Transverse colon (tissue), 4 donors: ENCODE data around the gene CUL2. TPM values are rescaled to one million over a fixed set of nuclear protein-coding genes. Genes with fewer than 3 reads are reported as not detected.

Experiments
- DNase-seq: peaks from one replicate; pipeline ENCODE4 v3.0.0-alpha.2; 2019
- H3K27ac ChIP-seq, 4 donors: fragments of 200-600 bp; sonication (generic); 2 replicates each; pipeline ENCODE4 v1.5.1; 2016 to 2018; ENCODE audit warnings: inconsistent platforms in 4 of 4
- H3K27me3 ChIP-seq: fragments of 200-600 bp; sonication (generic); 2 replicates; pipeline ENCODE4 v1.5.1; 2017; ENCODE audit warnings: inconsistent platforms
- H3K36me3 ChIP-seq, 4 donors: fragments of 200-600 bp; sonication (generic); 2 replicates each; pipeline ENCODE4 v1.5.1; 2017 to 2019; ENCODE audit warnings: inconsistent platforms in 4 of 4
- H3K4me1 ChIP-seq, 4 donors: fragments of 200-600 bp; sonication (generic); 2 replicates each; pipeline ENCODE4 v1.5.1; 2017 to 2020; ENCODE audit warnings: inconsistent platforms in 4 of 4
- H3K4me3 ChIP-seq, 4 donors: fragments of 200-600 bp; sonication (generic); 1 replicate in 1 of 4; 2 replicates in 3 of 4; pipeline versions ENCODE4 v1.5.1 to v1.6.1; 2017 to 2019; ENCODE audit warnings: inconsistent platforms in 4 of 4
- H3K9me3 ChIP-seq, 2 donors: fragments of 200-600 bp; sonication (generic); 2 replicates each; pipeline ENCODE4 v1.5.1; 2017 to 2019; ENCODE audit warnings: inconsistent platforms in 2 of 2
- EP300 ChIP-seq: sonication (generic); formaldehyde crosslinking; IDR thresholded peaks from one replicate; pipeline ENCODE4 v1.6.1; 2017; ENCODE audit warnings: antibody characterized with exemption, low read depth
- POLR2A ChIP-seq: fragments of 450-650 bp; IDR thresholded peaks from one replicate; pipeline ENCODE4 v1.6.1; 2016; ENCODE audit warnings: antibody characterized with exemption, mild to moderate bottlenecking, moderate library complexity
- POLR2AphosphoS5 ChIP-seq, 3 donors: sonication (generic); formaldehyde crosslinking; IDR thresholded peaks; one replicate each; pipeline ENCODE4 v1.6.1; 2016; ENCODE audit warnings: antibody characterized with exemption in 3 of 3
- WGBS, 2 donors: methylation state at CpG; one replicate each; pipeline ENCODE4 v1.1.5; 2018; ENCODE audit warnings: low coverage in 1 of 2; 5-methylcytosine and 5-hydroxymethylcytosine counted together
- in situ Hi-C, 4 donors: fragments of 200-750 bp; cut with MboI; loops; one replicate each; pipeline versions ENCODE4 v1.15.0 to v1.15.1; 2017; ENCODE audit warnings: low sequenced_read_pairs in 3 of 4, low pct_ligation_motif_present in 1 of 4, low pct_unique_long_range_greater_than_20kb in 1 of 4
- intact Hi-C: fragments of 100-400 bp; cut with DNase I; formaldehyde crosslinking; loops from one replicate; pipeline ENCODE4 v1.15.1; 2023; ENCODE audit warnings: low total_unique reads
- total RNA-seq, 4 donors: library from RNA; depleted of rRNA; stranded (reverse); fragments of >200 nt; gene quantifications; one replicate each; pipeline ENCODE4 v1.1.0, GENCODE V29; 2016
- TF ChIP-seq, protein P1 (sequence below), 5 experiments: fragments of 200-600 bp in 3 of 5; fragments of 450-650 bp in 2 of 5; sonication (generic) in 3 of 5; IDR thresholded peaks; 1 replicate in 2 of 5; 2 replicates in 3 of 5; pipeline ENCODE4 v1.5.1; 2016 to 2017; ENCODE audit warnings: antibody characterized with exemption in 5 of 5, inconsistent platforms in 3 of 5, mild to moderate bottlenecking in 2 of 5, moderate library complexity in 1 of 5

CUL2 gene
- total RNA-seq, 4 donors from 2014 or later, result 6.0 to 15.4 (median 11.5) TPM

DNA sequence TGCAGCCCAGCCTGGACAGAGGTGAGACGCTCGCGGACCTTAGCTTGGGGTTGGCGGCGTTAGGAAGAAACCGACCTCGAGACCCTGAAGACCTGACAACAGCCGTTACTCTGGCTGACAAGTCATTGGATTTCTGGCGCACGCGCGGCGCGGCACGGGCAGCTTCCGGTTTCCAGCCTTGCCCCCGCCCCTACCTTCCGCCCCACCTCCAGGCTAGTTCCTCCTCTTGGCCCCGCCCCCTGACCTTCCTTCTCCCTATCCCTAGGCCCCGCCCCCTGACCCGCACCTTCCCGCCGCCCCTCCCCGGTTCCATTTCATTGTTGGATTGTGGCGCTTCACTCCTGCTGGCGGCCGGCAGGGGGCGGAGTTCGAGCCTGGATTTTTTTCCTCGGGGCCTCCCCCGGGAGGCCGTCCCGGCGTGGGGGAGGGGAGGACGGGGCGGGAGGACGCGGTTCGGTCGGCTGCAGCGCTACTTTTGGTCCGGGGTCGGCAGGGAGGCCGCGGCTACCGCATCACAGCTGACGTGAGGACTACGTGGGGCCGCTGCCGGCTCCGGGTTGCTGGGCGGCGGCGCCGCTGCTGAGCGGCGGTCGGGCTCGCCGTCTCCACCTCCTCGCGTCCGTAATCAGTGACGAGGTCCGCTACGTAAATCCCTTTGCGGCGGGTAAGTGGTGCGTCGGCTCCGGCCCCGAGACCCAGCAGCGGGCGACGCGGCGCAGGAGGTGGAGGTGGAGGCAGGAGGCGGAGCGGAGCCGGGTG, 36.6 kb upstream of the CUL2 start, which contains the start of gene CREM:
Gene CREM (plus strand): TSS at position 317 of the 759 bp plus-strand sequence. CDS start 10,990 bp downstream, outside the sequence.
- H3K27ac ChIP-seq, result peak within 1 kb of the TSS; percentile 98 to 99 (median 98)
- WGBS, 2 donors, result 0% methylated on average over 9 to 62 of the region's 80 CpGs
- no peaks in the 10 kb centered on the region for H3K9me3 ChIP-seq
- peak within 1 kb of the TSS; percentile 67 to 85 (median 76) for H3K4me3 ChIP-seq
- DNase-seq, result peak; percentile 100
- in situ Hi-C loops (loop anchor here in 1 of 4 donors (10.0 kb wide), 1 partner anchor 88 kb away; no protein-coding TSS in a partner anchor), intact Hi-C loops (loop anchor here (2.0 kb wide), 1 partner anchor 70 kb away; no protein-coding TSS in a partner anchor)
- H3K4me1 ChIP-seq, result peaks cover 3 to 32% (median 8%) of the 10 kb centered on the region in 4 donors
- H3K27me3 ChIP-seq, result no peaks in the 10 kb centered on the region
- peak; percentile 98 for TF ChIP-seq POLR2A
- peak; percentile 52 for TF ChIP-seq EP300
- TF ChIP-seq, protein P1, sequence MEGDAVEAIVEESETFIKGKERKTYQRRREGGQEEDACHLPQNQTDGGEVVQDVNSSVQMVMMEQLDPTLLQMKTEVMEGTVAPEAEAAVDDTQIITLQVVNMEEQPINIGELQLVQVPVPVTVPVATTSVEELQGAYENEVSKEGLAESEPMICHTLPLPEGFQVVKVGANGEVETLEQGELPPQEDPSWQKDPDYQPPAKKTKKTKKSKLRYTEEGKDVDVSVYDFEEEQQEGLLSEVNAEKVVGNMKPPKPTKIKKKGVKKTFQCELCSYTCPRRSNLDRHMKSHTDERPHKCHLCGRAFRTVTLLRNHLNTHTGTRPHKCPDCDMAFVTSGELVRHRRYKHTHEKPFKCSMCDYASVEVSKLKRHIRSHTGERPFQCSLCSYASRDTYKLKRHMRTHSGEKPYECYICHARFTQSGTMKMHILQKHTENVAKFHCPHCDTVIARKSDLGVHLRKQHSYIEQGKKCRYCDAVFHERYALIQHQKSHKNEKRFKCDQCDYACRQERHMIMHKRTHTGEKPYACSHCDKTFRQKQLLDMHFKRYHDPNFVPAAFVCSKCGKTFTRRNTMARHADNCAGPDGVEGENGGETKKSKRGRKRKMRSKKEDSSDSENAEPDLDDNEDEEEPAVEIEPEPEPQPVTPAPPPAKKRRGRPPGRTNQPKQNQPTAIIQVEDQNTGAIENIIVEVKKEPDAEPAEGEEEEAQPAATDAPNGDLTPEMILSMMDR (IDR thresholded peaks at IDR 0.05), result peak; percentile 83 to 99 (median 93)
- peak; percentile 99 to 100 (median 100) for TF ChIP-seq POLR2AphosphoS5 (IDR thresholded peaks at IDR 0.05)
- no peaks in the 10 kb centered on the region for H3K36me3 ChIP-seq

DNA sequence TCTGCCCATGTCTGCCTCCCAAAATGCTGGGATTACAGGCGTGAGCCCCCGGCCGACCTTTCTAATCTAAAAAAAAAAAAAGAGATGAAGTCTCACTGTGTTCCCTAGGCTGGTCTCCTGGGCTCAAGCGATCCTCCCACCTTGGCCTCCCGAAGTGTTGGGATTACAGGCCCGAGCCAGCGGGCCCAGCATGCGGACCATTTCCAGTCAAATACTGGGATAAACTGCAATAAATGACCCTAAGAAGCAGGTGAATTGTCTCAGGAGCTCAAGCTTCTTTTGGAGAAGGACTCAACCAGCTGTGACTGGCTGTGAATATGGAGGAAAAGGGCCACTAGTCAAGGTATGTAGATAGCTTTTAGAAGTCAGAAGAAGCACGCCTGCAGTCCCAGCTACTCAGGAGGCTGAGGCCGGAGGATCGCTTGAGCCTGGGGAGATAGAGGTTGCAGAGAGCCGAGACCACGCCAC, 36.0 kb upstream of the CUL2 start:
- no peak for DNase-seq

DNA sequence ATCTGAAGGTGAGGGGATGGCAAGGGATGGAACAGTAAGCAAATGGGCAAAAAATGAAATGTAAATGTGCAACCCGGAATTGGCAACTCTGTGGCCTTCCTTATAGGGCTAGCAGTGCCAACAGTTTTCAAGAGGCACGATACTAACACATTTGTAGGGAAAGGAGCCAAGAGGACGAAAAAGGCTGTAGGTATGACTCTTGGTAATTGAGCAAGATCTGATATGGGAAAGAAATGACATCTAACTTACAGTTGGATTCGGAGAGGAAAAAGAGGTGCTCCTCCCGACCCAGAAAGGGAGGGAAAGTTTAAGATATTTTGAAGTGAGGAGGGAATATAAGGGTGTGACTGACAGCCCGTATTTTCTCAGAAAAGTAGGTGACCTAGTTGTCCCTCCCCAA, 34.4 kb upstream of the CUL2 start:
- 72 to 82% methylated on average over 4 to 6 of the region's 6 CpGs for WGBS, 2 donors
- Histone ChIP-seq H3K4me1 (peaks cover 3 to 18% (median 6%) of the 10 kb centered on the region in 4 donors), H3K27me3 (no peaks in the 10 kb centered on the region), H3K9me3 (no peaks in the 10 kb centered on the region), H3K4me3 (no peak overlapping the region), H3K27ac (no peak overlapping the region), H3K36me3 (no peaks in the 10 kb centered on the region)
- no peak for DNase-seq
- intact Hi-C loops (no loop called here), in situ Hi-C loops (loop anchor here (5.0 to 25.0 kb wide), 4 partner anchors 88 to 438 kb away; no protein-coding TSS in a partner anchor)
- TF ChIP-seq, protein P1 (IDR thresholded peaks at IDR 0.05), result no peak
- TF ChIP-seq POLR2AphosphoS5 (IDR thresholded peaks at IDR 0.05), result no peak
- no peak for TF ChIP-seq POLR2A
- no peak for TF ChIP-seq EP300

More for the DNA sequence above, 36.0 kb upstream of the CUL2 start:
- Histone ChIP-seq H3K27me3 (no peaks in the 10 kb centered on the region), H3K4me1 (peaks cover 3 to 28% (median 7%) of the 10 kb centered on the region in 4 donors), H3K4me3 (peak overlapping the region; percentile 40 to 85 (median 68)), H3K36me3 (no peaks in the 10 kb centered on the region), H3K27ac (peak overlapping the region; percentile 98 to 99 (median 98)), H3K9me3 (no peaks in the 10 kb centered on the region)
- 64 to 100% methylated on average over 2 to 13 of the region's 13 CpGs for WGBS, 2 donors
- intact Hi-C loops (loop anchor here (2.0 kb wide), 1 partner anchor 71 kb away; no protein-coding TSS in a partner anchor), in situ Hi-C loops (loop anchor here in 1 of 4 donors (10.0 kb wide), 1 partner anchor 89 kb away; no protein-coding TSS in a partner anchor)
- TF ChIP-seq POLR2AphosphoS5 (IDR thresholded peaks at IDR 0.05), result no peak
- no peak for TF ChIP-seq EP300
- no peak for TF ChIP-seq POLR2A
- TF ChIP-seq, protein P1 (IDR thresholded peaks at IDR 0.05), result no peak

DNA sequence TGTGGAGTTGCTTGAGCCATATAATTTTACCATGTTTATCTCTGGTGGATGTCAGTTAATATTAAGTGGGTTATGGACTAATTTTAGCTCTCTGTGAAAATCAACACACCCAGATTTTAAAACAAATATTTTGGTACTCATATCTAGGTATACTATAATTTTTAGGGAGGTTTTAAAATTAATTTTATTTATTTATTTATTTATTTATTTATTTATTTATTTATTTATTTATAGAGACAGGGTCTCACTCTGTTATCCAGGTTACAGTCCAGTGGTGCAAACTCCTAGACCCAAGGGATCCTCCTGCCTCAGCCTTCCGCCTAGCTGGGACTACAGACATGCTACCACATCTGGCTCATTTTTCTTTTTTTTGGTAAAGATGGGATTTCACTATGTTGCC, 29.2 kb upstream of the CUL2 start:
- no peaks in the 10 kb centered on the region for H3K4me1 ChIP-seq
- WGBS, 2 donors, result 93% methylated on average over 1 of the region's 1 CpG; no CpG with 5 or more reads in 1 of the 2 donors
- DNase-seq, result no peak
- TF ChIP-seq, protein P1 (IDR thresholded peaks at IDR 0.05), result no peak
- no peak for TF ChIP-seq POLR2AphosphoS5 (IDR thresholded peaks at IDR 0.05)
- no peak for TF ChIP-seq EP300
- TF ChIP-seq POLR2A, result no peak
- H3K36me3 ChIP-seq, result no peaks in the 10 kb centered on the region
- in situ Hi-C loops, result loop anchor here in 1 of 4 donors (25.0 kb wide), 1 partner anchor 443 kb away; no protein-coding TSS in a partner anchor
- no peaks in the 10 kb centered on the region for H3K27me3 ChIP-seq
- no peak overlapping the region for H3K4me3 ChIP-seq
- no peak overlapping the region for H3K27ac ChIP-seq
- H3K9me3 ChIP-seq, result no peaks in the 10 kb centered on the region
- intact Hi-C loops, result no loop called here
